ENCODE results near the gene RGMB.
"Not testable (repeated sequence)": the region's sequence is repeated elsewhere in the genome, so short reads cannot be mapped to it uniquely, and the experiment has no call there.

Gene RGMB

DNA sequence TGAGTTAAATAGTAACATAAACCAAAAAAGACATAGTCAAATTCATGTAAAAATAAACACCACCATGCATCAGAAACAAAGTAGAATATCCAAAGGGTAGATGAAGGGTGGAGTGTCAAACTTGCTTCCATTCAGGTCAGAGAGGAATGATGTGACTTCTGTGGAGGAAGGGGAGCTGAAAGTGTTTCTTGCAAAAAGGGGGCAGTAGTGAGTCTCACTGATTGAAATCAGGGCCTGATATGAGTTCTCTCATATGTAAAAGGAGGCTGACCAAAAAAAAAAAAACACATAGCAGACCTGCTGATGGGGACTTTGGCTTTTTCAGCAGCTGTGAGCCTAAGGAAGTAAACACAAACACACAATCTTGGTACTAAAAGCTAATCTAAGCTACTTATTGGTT lies 38.8 kb upstream of the RGMB start:
- H3K79me2 ChIP-seq (ENCODE audit: insufficient read depth, low read length) = no peaks in the 10 kb centered on the region
- H3K4me3 ChIP-seq (ENCODE audit: low read depth, low read length, poor library complexity, severe bottlenecking) = no peak overlapping the region
- no peak overlapping the region for H3K4me2 ChIP-seq (ENCODE audit: low read length)
- H3K36me3 ChIP-seq (ENCODE audit: insufficient read depth, low read length) = no peaks in the 10 kb centered on the region
- H2AFZ ChIP-seq (ENCODE audit: low read length) = no peak overlapping the region
- no peak overlapping the region for H3K27ac ChIP-seq (ENCODE audit: low read depth, low read length, poor library complexity, severe bottlenecking)
- no peaks in the 10 kb centered on the region for H3K4me1 ChIP-seq (ENCODE audit: insufficient read depth, low read length, severe bottlenecking)
- no peaks in the 10 kb centered on the region for H4K20me1 ChIP-seq (ENCODE audit: insufficient read depth, low read length)
- no peaks in the 10 kb centered on the region for H3F3A ChIP-seq (ENCODE audit: insufficient read depth, low read length)
- no peaks in the 10 kb centered on the region for H3K9me2 ChIP-seq (ENCODE audit: low read depth, low read length)
- TF ChIP-seq EZH2 (IDR thresholded peaks at IDR 0.05; ENCODE audit: borderline replicate concordance, low read length) = no peak
- TF ChIP-seq, protein P1, sequence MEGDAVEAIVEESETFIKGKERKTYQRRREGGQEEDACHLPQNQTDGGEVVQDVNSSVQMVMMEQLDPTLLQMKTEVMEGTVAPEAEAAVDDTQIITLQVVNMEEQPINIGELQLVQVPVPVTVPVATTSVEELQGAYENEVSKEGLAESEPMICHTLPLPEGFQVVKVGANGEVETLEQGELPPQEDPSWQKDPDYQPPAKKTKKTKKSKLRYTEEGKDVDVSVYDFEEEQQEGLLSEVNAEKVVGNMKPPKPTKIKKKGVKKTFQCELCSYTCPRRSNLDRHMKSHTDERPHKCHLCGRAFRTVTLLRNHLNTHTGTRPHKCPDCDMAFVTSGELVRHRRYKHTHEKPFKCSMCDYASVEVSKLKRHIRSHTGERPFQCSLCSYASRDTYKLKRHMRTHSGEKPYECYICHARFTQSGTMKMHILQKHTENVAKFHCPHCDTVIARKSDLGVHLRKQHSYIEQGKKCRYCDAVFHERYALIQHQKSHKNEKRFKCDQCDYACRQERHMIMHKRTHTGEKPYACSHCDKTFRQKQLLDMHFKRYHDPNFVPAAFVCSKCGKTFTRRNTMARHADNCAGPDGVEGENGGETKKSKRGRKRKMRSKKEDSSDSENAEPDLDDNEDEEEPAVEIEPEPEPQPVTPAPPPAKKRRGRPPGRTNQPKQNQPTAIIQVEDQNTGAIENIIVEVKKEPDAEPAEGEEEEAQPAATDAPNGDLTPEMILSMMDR (IDR thresholded peaks at IDR 0.05; ENCODE audit: low read length) = peak; percentile 27; the same call in 1 of the 2 replicates
- H3K9me3 ChIP-seq (ENCODE audit: low read length) = no peaks in the 10 kb centered on the region
- no peaks in the 10 kb centered on the region for H3K27me3 ChIP-seq (ENCODE audit: insufficient read depth, low read length)
- H3K9ac ChIP-seq (ENCODE audit: low read length) = no peak overlapping the region

GRCh38 chr5:98735806-98736507 lies 37.5 kb upstream of the RGMB start:
- no peak for TF ChIP-seq EZH2 (IDR thresholded peaks at IDR 0.05; ENCODE audit: borderline replicate concordance, low read length)
- TF ChIP-seq, protein P1 (IDR thresholded peaks at IDR 0.05; ENCODE audit: low read length) = no peak
- no peak overlapping the region for H2AFZ ChIP-seq (ENCODE audit: low read length)
- no peaks in the 10 kb centered on the region for H3K79me2 ChIP-seq (ENCODE audit: insufficient read depth, low read length)
- H3K4me3 ChIP-seq (ENCODE audit: low read depth, low read length, poor library complexity, severe bottlenecking) = no peak overlapping the region
- no peaks in the 10 kb centered on the region for H4K20me1 ChIP-seq (ENCODE audit: insufficient read depth, low read length)
- no peaks in the 10 kb centered on the region for H3K27me3 ChIP-seq (ENCODE audit: insufficient read depth, low read length)
- H3K4me2 ChIP-seq (ENCODE audit: low read length) = no peak overlapping the region
- no peaks in the 10 kb centered on the region for H3K4me1 ChIP-seq (ENCODE audit: insufficient read depth, low read length, severe bottlenecking)
- H3K27ac ChIP-seq (ENCODE audit: low read depth, low read length, poor library complexity, severe bottlenecking) = no peak overlapping the region
- no peaks in the 10 kb centered on the region for H3K9me2 ChIP-seq (ENCODE audit: low read depth, low read length)
- H3K36me3 ChIP-seq (ENCODE audit: insufficient read depth, low read length) = no peaks in the 10 kb centered on the region
- no peaks in the 10 kb centered on the region for H3F3A ChIP-seq (ENCODE audit: insufficient read depth, low read length)
- H3K9me3 ChIP-seq (ENCODE audit: low read length) = no peaks in the 10 kb centered on the region
- H3K9ac ChIP-seq (ENCODE audit: low read length) = no peak overlapping the region

DNA sequence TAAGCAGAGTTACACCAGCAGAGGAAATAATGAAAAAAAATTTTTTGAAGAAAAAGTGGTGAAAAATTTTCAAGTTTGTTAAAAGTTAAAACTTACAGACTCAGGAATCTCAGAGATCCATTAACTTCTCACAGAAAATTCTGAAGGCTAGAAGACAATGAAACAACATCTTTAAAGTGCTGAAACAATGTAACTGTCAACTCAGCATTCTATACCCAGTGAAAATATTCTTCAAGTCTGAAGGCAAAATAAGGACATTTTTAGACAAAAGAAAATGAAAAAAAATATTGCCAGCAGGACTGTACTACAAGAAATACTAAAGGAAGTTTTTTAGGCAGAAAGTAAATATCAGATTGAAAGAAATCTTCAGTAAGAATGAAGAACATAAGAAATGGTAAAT lies 36.7 kb upstream of the RGMB start:
- H3K27me3 ChIP-seq (ENCODE audit: insufficient read depth, low read length) = no peaks in the 10 kb centered on the region
- H3K9me3 ChIP-seq (ENCODE audit: low read length) = no peaks in the 10 kb centered on the region
- H3K27ac ChIP-seq (ENCODE audit: low read depth, low read length, poor library complexity, severe bottlenecking) = no peak overlapping the region
- no peak for TF ChIP-seq EZH2 (IDR thresholded peaks at IDR 0.05; ENCODE audit: borderline replicate concordance, low read length)
- H2AFZ ChIP-seq (ENCODE audit: low read length) = no peak overlapping the region
- no peaks in the 10 kb centered on the region for H3K36me3 ChIP-seq (ENCODE audit: insufficient read depth, low read length)
- no peak overlapping the region for H3K9ac ChIP-seq (ENCODE audit: low read length)
- H3K4me2 ChIP-seq (ENCODE audit: low read length) = no peak overlapping the region
- no peaks in the 10 kb centered on the region for H3K9me2 ChIP-seq (ENCODE audit: low read depth, low read length)
- H3K79me2 ChIP-seq (ENCODE audit: insufficient read depth, low read length) = no peaks in the 10 kb centered on the region
- no peak overlapping the region for H3K4me3 ChIP-seq (ENCODE audit: low read depth, low read length, poor library complexity, severe bottlenecking)
- H4K20me1 ChIP-seq (ENCODE audit: insufficient read depth, low read length) = no peaks in the 10 kb centered on the region
- H3K4me1 ChIP-seq (ENCODE audit: insufficient read depth, low read length, severe bottlenecking) = no peaks in the 10 kb centered on the region
- no peaks in the 10 kb centered on the region for H3F3A ChIP-seq (ENCODE audit: insufficient read depth, low read length)

- not testable (repeated sequence) for H3K9me2 ChIP-seq (ENCODE audit: low read depth, low read length); H2AFZ ChIP-seq (ENCODE audit: low read length); H3K4me2 ChIP-seq (ENCODE audit: low read length); H3K79me2 ChIP-seq (ENCODE audit: insufficient read depth, low read length); H3K9ac ChIP-seq (ENCODE audit: low read length); H3F3A ChIP-seq (ENCODE audit: insufficient read depth, low read length); H3K36me3 ChIP-seq (ENCODE audit: insufficient read depth, low read length); H3K27me3 ChIP-seq (ENCODE audit: insufficient read depth, low read length); H3K9me3 ChIP-seq (ENCODE audit: low read length); H3K4me3 ChIP-seq (ENCODE audit: low read depth, low read length, poor library complexity, severe bottlenecking); H3K4me1 ChIP-seq (ENCODE audit: insufficient read depth, low read length, severe bottlenecking); H3K27ac ChIP-seq (ENCODE audit: low read depth, low read length, poor library complexity, severe bottlenecking); H4K20me1 ChIP-seq (ENCODE audit: insufficient read depth, low read length)
Measured at GRCh38 chr5:98737441-98737840, 36.0 kb upstream of the RGMB start.

DNA sequence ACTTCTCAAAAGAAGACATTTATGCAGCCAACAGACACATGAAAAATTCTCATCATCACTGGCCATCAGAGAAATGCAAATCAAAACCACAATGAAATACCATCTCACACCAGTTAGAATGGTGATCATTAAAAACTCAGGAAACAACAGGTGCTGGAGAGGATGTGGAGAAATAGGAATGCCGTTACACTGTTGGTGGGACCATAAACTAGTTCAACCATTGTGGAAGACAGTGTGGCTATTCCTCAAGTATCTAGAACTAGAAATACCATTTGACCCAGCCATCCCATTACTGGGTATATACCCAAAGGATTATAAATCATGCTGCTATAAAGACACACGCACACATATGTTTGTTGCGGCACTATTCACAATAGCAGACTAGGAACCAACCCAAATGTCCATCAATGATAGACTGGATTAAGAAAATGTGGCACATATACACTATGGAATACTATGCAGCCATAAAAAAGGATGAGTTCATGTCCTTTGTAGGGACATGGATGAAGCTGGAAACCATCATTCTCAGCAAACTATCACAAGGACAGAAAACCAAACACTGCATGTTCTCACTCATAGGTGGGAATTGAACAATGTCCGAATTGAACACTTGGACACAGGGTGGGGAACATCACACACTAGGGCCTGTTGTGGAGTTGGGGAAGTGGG lies 34.8 kb upstream of the RGMB start:
- H3K9me2 ChIP-seq (ENCODE audit: low read depth, low read length); H3K36me3 ChIP-seq (ENCODE audit: insufficient read depth, low read length); H3K4me2 ChIP-seq (ENCODE audit: low read length): not testable (repeated sequence)

More for the DNA sequence above, 34.8 kb upstream of the RGMB start:
- H3K79me2 ChIP-seq (ENCODE audit: insufficient read depth, low read length); H3K27me3 ChIP-seq (ENCODE audit: insufficient read depth, low read length); H3F3A ChIP-seq (ENCODE audit: insufficient read depth, low read length); H3K27ac ChIP-seq (ENCODE audit: low read depth, low read length, poor library complexity, severe bottlenecking); H2AFZ ChIP-seq (ENCODE audit: low read length); H3K4me3 ChIP-seq (ENCODE audit: low read depth, low read length, poor library complexity, severe bottlenecking); H3K4me1 ChIP-seq (ENCODE audit: insufficient read depth, low read length, severe bottlenecking); H3K9ac ChIP-seq (ENCODE audit: low read length); H3K9me3 ChIP-seq (ENCODE audit: low read length); H4K20me1 ChIP-seq (ENCODE audit: insufficient read depth, low read length): not testable (repeated sequence)
